Measurements from ENCODE around the gene STON1.

- TF ChIP-seq ISL1 (CRISPR knock-in tag; IDR thresholded peaks at IDR 0.05) (no peak), ZFP30 (CRISPR knock-in tag; IDR thresholded peaks at IDR 0.05) (no peak), ARNTL (CRISPR knock-in tag; IDR thresholded peaks at IDR 0.05; ENCODE audit: borderline replicate concordance, low read depth) (no peak), ZNF565 (CRISPR knock-in tag; conservative IDR thresholded peaks at IDR 0.05; ENCODE audit: low read depth) (no peak), ZC3H10 (CRISPR knock-in tag; IDR thresholded peaks at IDR 0.05) (no peak), RARB (CRISPR knock-in tag; IDR thresholded peaks at IDR 0.05) (no peak), CREB5 (CRISPR knock-in tag; IDR thresholded peaks at IDR 0.05; ENCODE audit: low read depth) (no peak), OSR1 (CRISPR knock-in tag; IDR thresholded peaks at IDR 0.05) (no peak), ZNF70 (CRISPR knock-in tag; IDR thresholded peaks at IDR 0.05) (no peak), ZNF8 (CRISPR knock-in tag; IDR thresholded peaks at IDR 0.05) (no peak), CSDC2 (CRISPR knock-in tag; IDR thresholded peaks at IDR 0.05) (no peak), TCF4 (CRISPR knock-in tag; IDR thresholded peaks at IDR 0.05; ENCODE audit: borderline replicate concordance) (no peak), ESRRG (CRISPR knock-in tag; IDR thresholded peaks at IDR 0.05) (no peak)
Measured at GRCh38 chr2:48514348-48515003, 15.5 kb upstream of the STON1 start.

Data from SK-N-SH treated with all-trans-retinoic acid at 6 μM for 48 hours (cell line).